H1 (cell line): ENCODE results near the gene MBD3L4. TPM values are rescaled to one million over a fixed set of nuclear protein-coding genes. Genes with fewer than 3 reads are reported as not detected.
"Not testable (repeated sequence)": the region's sequence is repeated elsewhere in the genome, so short reads cannot be mapped to it uniquely, and the experiment has no call there.

Source experiments
- CTCF ChIA-PET: fragments of 300-600 bp; sonication (Branson Sonifier 250); formaldehyde crosslinking; loops from one replicate; lab custom pipeline; 2021; ENCODE audit not compliant: partially characterized antibody; lab: Charles Lee
- POLR2A ChIA-PET: fragments of 300-600 bp; sonication (Branson Sonifier 250); formaldehyde crosslinking; loops from one replicate; lab custom pipeline; 2021; ENCODE audit warnings: inconsistent platforms; ENCODE audit not compliant: partially characterized antibody; lab: Charles Lee
- DNase-seq, 2 experiments: peaks; one replicate each; pipeline versions ENCODE4 v3.0.0 to v3.0.0-alpha.2; 2010 to 2022; ENCODE audit warnings: low spot score in 2 of 2, low read depth in 1 of 2, mixed read lengths in 1 of 2
- FAIRE-seq: peaks from 2 replicates; lab custom pipeline; 2011; peaks lifted over from hg19 to GRCh38; lab: Jason Lieb, UNC
- H2AFZ ChIP-seq: 2 replicates; pipeline ENCODE4 v1.8.1; 2012; ENCODE audit warnings: low read length, inconsistent platforms
- H2AK5ac ChIP-seq: 2 replicates; pipeline ENCODE4 v1.6.1; 2013; ENCODE audit warnings: low read depth, low read length
- H2BK120ac ChIP-seq: replicated peaks from 2 replicates; pipeline ENCODE3; 2013; ENCODE audit warnings: low read depth, low read length, inconsistent platforms
- H2BK12ac ChIP-seq: 2 replicates; pipeline ENCODE4 v1.6.1; 2013; ENCODE audit warnings: low read depth, low read length
- H2BK15ac ChIP-seq: 2 replicates; pipeline ENCODE4 v1.6.1; 2013; ENCODE audit warnings: low read length
- H2BK20ac ChIP-seq: 2 replicates; pipeline ENCODE4 v1.6.1; 2013; ENCODE audit warnings: low read length
- H2BK5ac ChIP-seq: 2 replicates; pipeline ENCODE4 v1.6.1; 2013; ENCODE audit warnings: low read depth, low read length
- H3K14ac ChIP-seq: 2 replicates; pipeline ENCODE4 v1.6.1; 2013; ENCODE audit warnings: inconsistent platforms; ENCODE audit not compliant: insufficient read length
- H3K18ac ChIP-seq: 2 replicates; pipeline ENCODE4 v1.6.1; 2013; ENCODE audit warnings: low read length; ENCODE audit errors: extremely low read depth
- H3K23ac ChIP-seq: 2 replicates; pipeline ENCODE4 v1.6.1; 2013; ENCODE audit warnings: inconsistent platforms; ENCODE audit not compliant: insufficient read length
- H3K23me2 ChIP-seq: 2 replicates; pipeline ENCODE4 v1.6.1; 2013; ENCODE audit warnings: low read depth, low read length
- H3K27ac ChIP-seq: 2 replicates; pipeline ENCODE4 v1.6.1; 2011; ENCODE audit warnings: low read depth, low read length, inconsistent platforms
- H3K27me3 ChIP-seq, 4 experiments: replicated peaks in 1 of 4; 1 replicate in 1 of 4; 2 replicates in 3 of 4; pipeline versions ENCODE4 v1.6.1 to v1.8.1; 2011 to 2013; ENCODE audit warnings: low read length in 3 of 4, mild to moderate bottlenecking in 3 of 4, inconsistent platforms in 2 of 4, mixed read lengths in 2 of 4, moderate library complexity in 1 of 4; ENCODE audit not compliant: control insufficient read depth in 3 of 4, insufficient read depth in 3 of 4; ENCODE audit errors: extremely low read depth in 1 of 4
- H3K36me3 ChIP-seq, 4 experiments: 2 replicates each; pipeline versions ENCODE4 v1.6.1 to v1.8.1; 2011 to 2013; ENCODE audit warnings: mild to moderate bottlenecking in 4 of 4, low read length in 3 of 4, moderate library complexity in 2 of 4, control low read depth in 1 of 4, inconsistent platforms in 1 of 4; ENCODE audit not compliant: insufficient read depth in 4 of 4, control insufficient read depth in 2 of 4
- H3K4ac ChIP-seq: replicated peaks from 2 replicates; pipeline ENCODE3; 2013; ENCODE audit warnings: low read length, low read depth, mixed read lengths, inconsistent platforms; ENCODE audit not compliant: insufficient read length
- H3K4me1 ChIP-seq, 4 experiments: replicated peaks in 1 of 4; 1 replicate in 1 of 4; 2 replicates in 3 of 4; pipeline versions ENCODE4 v1.6.1 to v1.8.1; 2011 to 2013; ENCODE audit warnings: low read length in 3 of 4, inconsistent platforms in 2 of 4, mixed read lengths in 1 of 4; ENCODE audit not compliant: insufficient read depth in 4 of 4, control insufficient read depth in 3 of 4
- H3K4me2 ChIP-seq, 2 experiments: 2 replicates each; pipeline versions ENCODE4 v1.6.1 to v1.8.1; 2011 to 2013; ENCODE audit warnings: low read depth in 2 of 2, low read length in 2 of 2, control low read depth in 1 of 2, inconsistent platforms in 1 of 2, mild to moderate bottlenecking in 1 of 2; ENCODE audit not compliant: insufficient read depth in 1 of 2
- H3K4me3 ChIP-seq, 4 experiments: fragments of 200-600, 300-600 bp in 1 of 4; sonication (generic), shearing (Covaris generic), sonication (Bioruptor Twin) in 1 of 4; 2 replicates each; pipeline versions ENCODE4 v1.5.1 to v1.8.1; 2011 to 2016; ENCODE audit warnings: low read length in 4 of 4, low read depth in 3 of 4, control low read depth in 2 of 4, inconsistent platforms in 2 of 4, mild to moderate bottlenecking in 2 of 4, mixed read lengths in 1 of 4, moderate library complexity in 1 of 4; ENCODE audit not compliant: insufficient read depth in 2 of 4; ENCODE audit errors: extremely low read depth in 1 of 4
- H3K56ac ChIP-seq: replicated peaks from 2 replicates; pipeline ENCODE3; 2013; ENCODE audit warnings: low read depth, mild to moderate bottlenecking, mixed read lengths, low read length, inconsistent platforms; ENCODE audit not compliant: insufficient read length
- H3K79me1 ChIP-seq: 2 replicates; pipeline ENCODE4 v1.6.1; 2013; ENCODE audit warnings: low read depth, low read length, control low read depth
- H3K79me2 ChIP-seq, 2 experiments: 2 replicates each; pipeline versions ENCODE4 v1.6.1 to v1.8.1; 2012 to 2013; ENCODE audit warnings: low read length in 2 of 2, mild to moderate bottlenecking in 2 of 2, inconsistent platforms in 1 of 2; ENCODE audit not compliant: insufficient read depth in 2 of 2, control insufficient read depth in 1 of 2
- H3K9ac ChIP-seq, 4 experiments: replicated peaks in 1 of 4; 1 replicate in 1 of 4; 2 replicates in 3 of 4; pipeline versions ENCODE4 v1.6.1 to v1.8.1; 2011 to 2013; ENCODE audit warnings: low read depth in 3 of 4, low read length in 3 of 4, control low read depth in 2 of 4, mild to moderate bottlenecking in 2 of 4, moderate library complexity in 2 of 4, inconsistent platforms in 1 of 4; ENCODE audit errors: extremely low read depth in 1 of 4
- H3K9me3 ChIP-seq, 2 experiments: 2 replicates each; pipeline versions ENCODE4 v1.6.1 to v1.8.1; 2012 to 2013; ENCODE audit warnings: mild to moderate bottlenecking in 2 of 2, moderate library complexity in 2 of 2, control low read depth in 1 of 2, inconsistent platforms in 1 of 2, low read depth in 1 of 2, low read length in 1 of 2, mixed read lengths in 1 of 2; ENCODE audit not compliant: insufficient read depth in 2 of 2
- H4K20me1 ChIP-seq, 2 experiments: replicated peaks in 1 of 2; 2 replicates each; pipeline versions ENCODE3 to v1.8.1; 2011 to 2013; ENCODE audit warnings: inconsistent platforms in 2 of 2, low read length in 2 of 2, mild to moderate bottlenecking in 1 of 2; ENCODE audit not compliant: insufficient read depth in 2 of 2, control insufficient read depth in 1 of 2
- H4K5ac ChIP-seq: 2 replicates; pipeline ENCODE4 v1.6.1; 2013; ENCODE audit warnings: low read length, low read depth, mixed read lengths, inconsistent platforms; ENCODE audit not compliant: insufficient read length
- H4K8ac ChIP-seq: 2 replicates; pipeline ENCODE4 v1.8.0; 2013; ENCODE audit warnings: mild to moderate bottlenecking, moderate library complexity, low read length, inconsistent platforms; ENCODE audit not compliant: insufficient read depth; ENCODE audit errors: extremely low read depth
- H4K91ac ChIP-seq: replicated peaks from 2 replicates; pipeline ENCODE3; 2013; ENCODE audit warnings: low read length, mixed read lengths, inconsistent platforms; ENCODE audit not compliant: insufficient read length
- WGBS, 2 experiments: shearing (Covaris generic) in 1 of 2; methylation state at CpG; one replicate each; pipeline versions ENCODE4 v1.1.6 to v1.1.7; 2013 to 2015; ENCODE audit warnings: low lambda C conversion rate in 2 of 2, mixed read lengths in 2 of 2, inconsistent platforms in 1 of 2, low coverage in 1 of 2, missing lambda C conversion rate in 1 of 2; ENCODE audit not compliant: insufficient replicate concordance in 2 of 2, insufficient coverage in 1 of 2, insufficient read length in 1 of 2; ENCODE audit errors: extremely low coverage in 1 of 2, missing lambda C conversion rate in 1 of 2; 5-methylcytosine and 5-hydroxymethylcytosine counted together
- polyA plus RNA-seq, 7 experiments: library from polyadenylated mRNA; depleted of rRNA in 3 of 7; stranded (reverse) in 5 of 7; unstranded in 2 of 7; fragments of >200 nt in 5 of 7; fragments of 200-250 nt in 2 of 7; gene quantifications; 1 replicate in 5 of 7; 2 replicates in 1 of 7; 4 replicates in 1 of 7; pipeline versions ENCODE4 v1.2.1 to v1.2.3, GENCODE V29; 2011 to 2013; ENCODE audit warnings: missing spikeins in 2 of 7, mixed read lengths in 2 of 7
- total RNA-seq: library from RNA; stranded (reverse); fragmentation: NEBNext Ultra II Directional; extraction: Animal tissue kit (Norgen Biotek cat#: 25700); gene quantifications from 2 replicates; pipeline ENCODE4 v1.2.1, GENCODE V29; 2021

Gene MBD3L4
- total and polyA plus RNA-seq, 2 of the 8 experiments (the other 6 are each of a cell fraction or from before 2014, with no cell fraction given) = not detected

- H2BK20ac ChIP-seq, FAIRE-seq, H2AK5ac ChIP-seq, H3K23ac ChIP-seq, H4K5ac ChIP-seq, H3K4me1 ChIP-seq, H3K4me3 ChIP-seq, H2BK15ac ChIP-seq, H2BK120ac ChIP-seq, POLR2A ChIA-PET, H3K23me2 ChIP-seq, H4K91ac ChIP-seq, H4K8ac ChIP-seq, H3K27ac ChIP-seq, DNase-seq, H3K27me3 ChIP-seq, CTCF ChIA-PET, H3K4ac ChIP-seq, H4K20me1 ChIP-seq, H3K18ac ChIP-seq, H3K56ac ChIP-seq, H3K9me3 ChIP-seq, H3K36me3 ChIP-seq, H2AFZ ChIP-seq, H3K4me2 ChIP-seq, H3K14ac ChIP-seq, H2BK5ac ChIP-seq, H3K79me1 ChIP-seq, H2BK12ac ChIP-seq, H3K9ac ChIP-seq, H3K79me2 ChIP-seq: not testable (repeated sequence)
- WGBS, 2 experiments = 87% methylated on average over 3 of the region's 5 CpGs; no CpG with 5 or more reads in 1 of the 2 experiments
Measured at GRCh38 chr19:7051421-7051820, 11.4 kb upstream of the MBD3L4 start.

- H3K14ac ChIP-seq, H2BK12ac ChIP-seq, H2BK120ac ChIP-seq, H2AFZ ChIP-seq, DNase-seq, H4K5ac ChIP-seq, H3K4me2 ChIP-seq, H3K79me2 ChIP-seq, CTCF ChIA-PET, H3K27me3 ChIP-seq, H3K18ac ChIP-seq, POLR2A ChIA-PET, H3K23ac ChIP-seq, H3K56ac ChIP-seq, H4K91ac ChIP-seq, H3K23me2 ChIP-seq, H3K4ac ChIP-seq, H2AK5ac ChIP-seq, H3K36me3 ChIP-seq, H2BK5ac ChIP-seq, H2BK15ac ChIP-seq, H3K27ac ChIP-seq, H3K79me1 ChIP-seq, H4K8ac ChIP-seq, H3K4me3 ChIP-seq, H3K9ac ChIP-seq, H2BK20ac ChIP-seq, H4K20me1 ChIP-seq, H3K9me3 ChIP-seq, H3K4me1 ChIP-seq: not testable (repeated sequence)
- FAIRE-seq = peak; percentile 45
- no CpG with 5 or more reads among the region's 7 CpGs for WGBS, 2 experiments
Measured at GRCh38 chr19:7049021-7049420, 9.0 kb upstream of the MBD3L4 start, which contains the start of gene MBD3L2. Gene MBD3L2 (plus strand): TSS chr19:7049321. CDS start chr19:7049374, 53 bp downstream.
